Erythroblast (primary cell): ENCODE measurements around the gene IP6K3.

Experiments used
- GATA1 ChIP-seq: IDR thresholded peaks from 2 replicates; pipeline ENCODE4 v1.6.1; 2011; ENCODE audit warnings: low read depth, mild to moderate bottlenecking, control low read depth, low read length, moderate library complexity
- POLR2A ChIP-seq: IDR thresholded peaks from 2 replicates; pipeline ENCODE4 v1.6.1; 2011; ENCODE audit warnings: mild to moderate bottlenecking, low read length

DNA sequence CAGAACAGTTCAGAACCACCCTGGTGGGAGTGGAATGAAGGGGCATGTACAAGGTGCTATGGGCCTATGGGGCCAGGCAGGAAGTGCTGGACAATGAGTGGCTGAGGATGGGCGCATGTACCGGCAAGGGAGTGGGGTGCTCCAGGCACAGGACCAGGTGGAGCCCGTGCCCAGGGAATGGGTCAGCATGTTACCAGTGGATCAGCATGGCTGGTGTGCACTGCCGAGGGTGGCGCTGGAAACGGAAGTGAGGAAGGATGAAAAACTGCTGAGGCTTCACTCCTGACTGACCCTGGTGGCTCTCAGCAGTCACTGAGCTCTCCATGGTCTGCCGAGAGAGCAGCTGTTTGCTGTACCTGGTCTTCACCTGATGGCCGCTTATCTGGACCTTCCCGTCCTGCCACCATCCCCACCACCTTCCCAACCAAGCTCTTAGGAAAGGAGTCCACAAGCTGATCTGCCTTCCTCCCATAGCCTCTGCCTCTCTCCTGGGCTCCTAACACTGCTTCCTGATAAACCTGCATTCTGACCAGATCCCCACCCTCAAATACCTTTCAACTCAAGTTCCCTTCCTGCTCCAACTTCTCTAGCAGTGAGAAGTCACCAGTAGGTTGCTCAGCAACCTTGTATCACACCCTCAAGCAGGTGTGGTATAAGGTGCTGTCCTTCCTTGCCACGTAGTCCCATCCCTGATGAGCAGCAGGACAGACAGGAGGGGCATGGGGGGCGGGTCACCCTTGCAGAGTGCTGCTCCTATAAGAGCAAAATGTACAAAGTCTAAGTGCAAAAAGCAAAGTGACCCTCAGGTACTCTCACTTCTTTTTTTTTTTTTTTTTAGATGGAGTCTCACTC, 42.3 kb downstream of the IP6K3 start:
- TF ChIP-seq POLR2A (no peak), GATA1 (no peak)
